Measurements from ENCODE around the gene TALDO1. TPM values are rescaled to one million over a fixed set of nuclear protein-coding genes. Genes with fewer than 3 reads are reported as not detected.

TALDO1 gene
- total and polyA plus RNA-seq, 2 donors from 2014 or later, result 175 to 312 TPM

GRCh38 chr11:701741-702461, 45.4 kb upstream of the TALDO1 start:
- intact Hi-C loops (cut with DNase I), result no loop called here
- Histone ChIP-seq H3K36me3 (ENCODE audit: control insufficient read depth in 2 of 3, insufficient read depth in 3 of 3, low read length in 3 of 3) (peaks cover 0 to 2% (median 0%) of the 10 kb centered on the region in 3 donors), H3K27me3 (ENCODE audit: control insufficient read depth, insufficient read depth, low read length) (no peaks in the 10 kb centered on the region), H3K27ac (ENCODE audit: low read depth in 2 of 2, low read length in 2 of 2) (no peak overlapping the region), H3K9ac (ENCODE audit: low read length in 3 of 3) (no peak overlapping the region), H3K9me3 (ENCODE audit: control insufficient read depth in 2 of 3, insufficient read depth in 1 of 3, low read length in 3 of 3) (no peaks in the 10 kb centered on the region), H3K4me3 (ENCODE audit: low read length in 3 of 3) (no peak overlapping the region), H3K4me1 (ENCODE audit: control insufficient read depth in 2 of 3, insufficient read depth in 2 of 3, low read depth in 1 of 3, low read length in 3 of 3) (peaks cover 0 to 34% (median 17%) of the 10 kb centered on the region in 3 donors)
- no peak for DNase-seq
- FAIRE-seq, result no peak
- no peak for TF ChIP-seq CTCF (IDR thresholded peaks at IDR 0.05; ENCODE audit: borderline replicate concordance, extremely low read depth, insufficient read depth)

GRCh38 chr11:702462-703461, 44.5 kb upstream of the TALDO1 start:
- H3K27ac ChIP-seq (ENCODE audit: low read depth in 2 of 2, low read length in 2 of 2), result peak overlapping the region; percentile 44 to 61
- peaks cover 0 to 2% (median 0%) of the 10 kb centered on the region in 3 donors for H3K36me3 ChIP-seq (ENCODE audit: control insufficient read depth in 2 of 3, insufficient read depth in 3 of 3, low read length in 3 of 3)
- peak overlapping the region in 1 of 3 donors; percentile 46 for H3K9ac ChIP-seq (ENCODE audit: low read length in 3 of 3)
- no peaks in the 10 kb centered on the region for H3K27me3 ChIP-seq (ENCODE audit: control insufficient read depth, insufficient read depth, low read length)
- DNase-seq (peak in 1 of 5 donors; percentile 89), FAIRE-seq (no peak)
- H3K4me3 ChIP-seq (ENCODE audit: low read length in 3 of 3), result no peak overlapping the region
- TF ChIP-seq CTCF (IDR thresholded peaks at IDR 0.05; ENCODE audit: borderline replicate concordance, extremely low read depth, insufficient read depth), result no peak
- H3K4me1 ChIP-seq (ENCODE audit: control insufficient read depth in 2 of 3, insufficient read depth in 2 of 3, low read depth in 1 of 3, low read length in 3 of 3), result peaks cover 0 to 35% (median 16%) of the 10 kb centered on the region in 3 donors
- H3K9me3 ChIP-seq (ENCODE audit: control insufficient read depth in 2 of 3, insufficient read depth in 1 of 3, low read length in 3 of 3), result no peaks in the 10 kb centered on the region
- intact Hi-C loops (cut with DNase I), result no loop called here

- no peak overlapping the region for H3K4me3 ChIP-seq (ENCODE audit: low read length in 3 of 3)
- peak overlapping the region; percentile 44 to 61 for H3K27ac ChIP-seq (ENCODE audit: low read depth in 2 of 2, low read length in 2 of 2)
- no peaks in the 10 kb centered on the region for H3K27me3 ChIP-seq (ENCODE audit: control insufficient read depth, insufficient read depth, low read length)
- H3K9me3 ChIP-seq (ENCODE audit: control insufficient read depth in 2 of 3, insufficient read depth in 1 of 3, low read length in 3 of 3), result no peaks in the 10 kb centered on the region
- intact Hi-C loops (cut with DNase I), result no loop called here
- peak overlapping the region in 1 of 3 donors; percentile 17 for H3K9ac ChIP-seq (ENCODE audit: low read length in 3 of 3)
- DNase-seq (no peak), FAIRE-seq (no peak)
- peaks cover 0 to 2% (median 0%) of the 10 kb centered on the region in 3 donors for H3K36me3 ChIP-seq (ENCODE audit: control insufficient read depth in 2 of 3, insufficient read depth in 3 of 3, low read length in 3 of 3)
- H3K4me1 ChIP-seq (ENCODE audit: control insufficient read depth in 2 of 3, insufficient read depth in 2 of 3, low read depth in 1 of 3, low read length in 3 of 3), result peaks cover 0 to 41% (median 20%) of the 10 kb centered on the region in 3 donors
- no peak for TF ChIP-seq CTCF (IDR thresholded peaks at IDR 0.05; ENCODE audit: borderline replicate concordance, extremely low read depth, insufficient read depth)
Measured at GRCh38 chr11:703506-703905, 43.8 kb upstream of the TALDO1 start.

Measured in kidney (tissue), 14 donors.